Choroid plexus epithelial cell (primary cell): Measurements from ENCODE around the gene PSAP.
"Not testable (repeated sequence)": the region's sequence is repeated elsewhere in the genome, so short reads cannot be mapped to it uniquely, and the experiment has no call there.

Experiments
- DNase-seq: peaks from one replicate; pipeline ENCODE4 v3.0.0-alpha.2; 2010; ENCODE audit warnings: low read depth
- H3K4me3 ChIP-seq: 2 replicates; pipeline ENCODE4 v1.5.1; 2011; ENCODE audit warnings: low read depth, mild to moderate bottlenecking, control low read depth, low read length, moderate library complexity
- CTCF ChIP-seq: conservative IDR thresholded peaks from 2 replicates; pipeline ENCODE4 v1.5.1; 2011; ENCODE audit warnings: low read depth, mild to moderate bottlenecking, control low read depth, inconsistent platforms, low read length, moderate library complexity

The PSAP gene

GRCh38 chr10:71850743-71851464, at the start of gene PSAP:
TSS of gene PSAP (minus strand) at chr10:71851251. CDS start at chr10:71851221, 30 bp downstream.
- peak within 1 kb of the TSS; percentile 100 for H3K4me3 ChIP-seq
- DNase-seq: peak; percentile 98
- no peak for TF ChIP-seq CTCF

DNA sequence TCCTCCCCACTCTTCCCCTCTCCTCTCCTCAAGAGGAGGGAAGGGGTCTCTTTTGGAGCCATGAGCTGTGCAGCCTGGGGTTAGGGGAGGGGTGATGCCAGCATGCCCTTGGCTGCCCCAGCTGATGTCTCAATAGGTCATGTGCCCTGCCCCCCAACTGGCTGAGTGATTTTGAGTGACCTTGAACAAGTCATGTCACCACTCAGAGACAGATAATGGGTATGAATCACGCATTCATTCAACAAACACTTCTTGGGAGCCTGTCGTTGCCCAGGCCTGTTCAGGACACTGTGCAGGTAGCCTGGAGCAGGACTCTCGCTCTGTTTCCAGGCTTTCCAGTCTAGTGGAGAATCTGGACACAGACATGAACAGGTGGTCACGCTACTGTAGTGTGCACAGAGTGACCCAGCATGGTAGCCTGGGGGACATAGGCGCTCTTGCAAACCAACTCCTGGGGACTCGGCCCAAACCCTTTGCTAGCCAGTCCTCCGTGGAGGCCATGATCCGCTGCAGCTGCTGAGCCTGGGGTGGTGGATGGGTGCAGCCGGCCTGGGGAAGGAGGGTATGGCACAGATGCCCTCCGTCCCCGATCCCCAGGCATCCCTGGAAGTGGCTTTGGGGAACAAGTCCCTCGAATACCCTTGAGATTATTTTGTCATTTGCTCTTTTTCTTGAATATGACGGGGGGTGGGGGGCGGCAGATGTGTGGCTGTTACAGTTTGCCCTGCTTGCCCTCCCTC, 49.6 kb upstream of the PSAP start:
- H3K4me3 ChIP-seq: no peak overlapping the region
- DNase-seq: no peak
- TF ChIP-seq CTCF: no peak

- DNase-seq: no peak
Observed at GRCh38 chr10:71899665-71900412, 48.8 kb upstream of the PSAP start.

GRCh38 chr10:71898346-71898745, 47.3 kb upstream of the PSAP start:
- not testable (repeated sequence) for DNase-seq, H3K4me3 ChIP-seq

More at GRCh38 chr10:71899665-71900412, 48.8 kb upstream of the PSAP start:
- H3K4me3 ChIP-seq: no peak overlapping the region
- TF ChIP-seq CTCF: no peak

DNA sequence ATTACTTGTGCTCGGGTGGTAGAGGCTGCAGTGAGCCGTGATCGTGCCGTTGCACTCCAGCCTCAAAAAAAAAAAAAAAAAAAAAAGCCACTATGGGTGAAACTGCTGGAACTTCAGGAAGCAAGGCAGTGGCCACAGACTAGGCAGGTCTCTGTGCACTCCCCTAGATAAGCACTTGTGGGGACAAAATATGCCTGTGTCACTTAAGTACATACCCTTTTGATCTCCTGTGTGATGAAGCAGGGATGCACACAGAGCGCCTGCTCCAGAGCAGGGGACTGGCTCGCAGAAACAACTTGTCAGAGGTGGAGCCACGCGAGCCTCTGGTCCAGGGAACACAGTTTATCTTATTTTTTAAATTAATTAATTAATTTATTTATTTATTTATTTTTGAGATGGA, 42.9 kb upstream of the PSAP start:
- no peak for TF ChIP-seq CTCF

GRCh38 chr10:71893258-71893815, 42.3 kb upstream of the PSAP start:
- H3K4me3 ChIP-seq: no peak overlapping the region
- no peak for DNase-seq
- TF ChIP-seq CTCF: no peak

More for the DNA sequence above, 42.9 kb upstream of the PSAP start:
- no peak overlapping the region for H3K4me3 ChIP-seq
- DNase-seq: no peak

DNA sequence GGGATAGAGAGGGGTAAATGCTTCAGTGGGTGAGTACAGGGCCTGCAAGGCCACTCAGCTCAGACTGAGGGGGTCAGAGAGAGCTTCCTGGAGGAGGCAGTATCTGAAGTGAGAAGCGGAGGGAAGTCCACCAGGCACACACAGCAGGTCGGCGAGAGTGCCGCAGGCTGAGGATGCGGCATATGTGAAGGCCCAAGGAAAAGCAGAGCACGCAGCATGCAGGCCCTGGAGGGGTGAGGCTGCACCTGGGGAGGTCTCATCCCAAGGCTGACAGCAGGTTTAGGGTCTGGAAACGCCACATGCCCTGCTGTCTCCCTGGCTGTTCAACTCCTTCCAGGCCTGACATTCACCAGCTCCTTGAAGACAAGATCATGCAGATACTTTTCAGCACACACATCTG, 40.4 kb upstream of the PSAP start:
- DNase-seq: no peak
- no peak for TF ChIP-seq CTCF
- H3K4me3 ChIP-seq: no peak overlapping the region
